ENCODE results near the gene ESRP2.

Gene ESRP2

DNA sequence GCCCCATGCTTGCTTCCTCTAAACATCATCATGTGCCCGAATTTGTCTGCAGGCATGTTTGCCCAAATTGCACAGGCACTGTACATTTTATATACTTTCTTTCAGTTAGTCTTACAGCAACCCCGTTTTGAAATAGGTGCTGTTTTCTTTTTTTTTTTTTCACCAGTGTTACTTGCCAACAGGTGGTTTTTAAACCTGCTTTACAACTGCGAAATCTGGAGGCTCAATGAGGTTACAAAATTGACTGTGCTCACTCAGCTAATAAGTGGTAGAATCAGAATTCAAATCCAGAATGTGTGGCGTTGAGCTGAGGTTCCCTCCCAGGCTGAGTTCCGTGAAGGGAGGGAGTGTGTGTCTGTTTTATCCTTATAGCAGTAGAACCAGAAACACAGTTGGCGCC is 15.0 kb upstream of the ESRP2 start:
- H3K27ac ChIP-seq = no peak overlapping the region

DNA sequence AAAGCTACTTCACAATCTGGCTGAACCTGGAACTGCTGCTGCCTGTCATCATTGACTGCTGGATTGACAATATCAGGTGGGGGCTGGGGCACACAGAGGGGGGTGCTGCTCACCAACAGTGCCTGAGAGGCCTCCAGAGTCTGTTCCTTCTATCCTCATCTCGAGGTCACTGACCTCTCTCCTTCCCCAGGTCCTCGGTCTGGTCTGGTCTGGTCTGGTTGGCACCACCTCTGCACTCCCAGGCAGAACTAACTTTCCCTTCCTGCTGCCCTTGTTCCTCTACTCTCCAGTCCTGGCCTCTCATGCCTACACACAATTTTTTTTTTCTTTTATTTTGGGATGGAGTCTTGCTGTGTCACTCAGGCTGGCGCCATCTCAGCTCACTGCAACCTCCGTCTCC is 13.4 kb upstream of the ESRP2 start:
- TF ChIP-seq, protein P1, sequence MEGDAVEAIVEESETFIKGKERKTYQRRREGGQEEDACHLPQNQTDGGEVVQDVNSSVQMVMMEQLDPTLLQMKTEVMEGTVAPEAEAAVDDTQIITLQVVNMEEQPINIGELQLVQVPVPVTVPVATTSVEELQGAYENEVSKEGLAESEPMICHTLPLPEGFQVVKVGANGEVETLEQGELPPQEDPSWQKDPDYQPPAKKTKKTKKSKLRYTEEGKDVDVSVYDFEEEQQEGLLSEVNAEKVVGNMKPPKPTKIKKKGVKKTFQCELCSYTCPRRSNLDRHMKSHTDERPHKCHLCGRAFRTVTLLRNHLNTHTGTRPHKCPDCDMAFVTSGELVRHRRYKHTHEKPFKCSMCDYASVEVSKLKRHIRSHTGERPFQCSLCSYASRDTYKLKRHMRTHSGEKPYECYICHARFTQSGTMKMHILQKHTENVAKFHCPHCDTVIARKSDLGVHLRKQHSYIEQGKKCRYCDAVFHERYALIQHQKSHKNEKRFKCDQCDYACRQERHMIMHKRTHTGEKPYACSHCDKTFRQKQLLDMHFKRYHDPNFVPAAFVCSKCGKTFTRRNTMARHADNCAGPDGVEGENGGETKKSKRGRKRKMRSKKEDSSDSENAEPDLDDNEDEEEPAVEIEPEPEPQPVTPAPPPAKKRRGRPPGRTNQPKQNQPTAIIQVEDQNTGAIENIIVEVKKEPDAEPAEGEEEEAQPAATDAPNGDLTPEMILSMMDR (conservative IDR thresholded peaks at IDR 0.05) = no peak
- H3K27ac ChIP-seq = no peak overlapping the region

More for the DNA sequence above, 15.0 kb upstream of the ESRP2 start:
- TF ChIP-seq, protein P1 (conservative IDR thresholded peaks at IDR 0.05) = no peak

DNA sequence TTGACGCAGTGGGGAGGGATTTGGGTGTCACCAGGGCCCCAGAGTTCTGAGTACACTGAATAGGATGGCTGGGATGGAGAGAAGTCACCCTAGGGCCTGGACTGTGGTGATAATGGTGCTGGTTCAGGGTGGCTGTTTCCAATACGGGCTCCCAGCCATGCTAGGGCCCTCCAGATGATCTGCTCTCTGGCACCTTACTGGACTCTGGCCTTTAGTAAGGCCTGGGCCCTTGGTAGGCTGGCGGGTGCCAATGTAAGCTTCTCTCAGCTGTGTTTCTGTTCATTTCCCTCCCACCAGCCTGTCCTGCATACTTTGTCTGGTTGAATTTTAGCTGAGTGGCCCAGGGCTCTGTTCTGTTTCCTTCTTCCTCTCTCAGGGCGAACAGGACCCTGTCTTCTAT is 12.0 kb upstream of the ESRP2 start:
- no peak overlapping the region for H3K27ac ChIP-seq

DNA sequence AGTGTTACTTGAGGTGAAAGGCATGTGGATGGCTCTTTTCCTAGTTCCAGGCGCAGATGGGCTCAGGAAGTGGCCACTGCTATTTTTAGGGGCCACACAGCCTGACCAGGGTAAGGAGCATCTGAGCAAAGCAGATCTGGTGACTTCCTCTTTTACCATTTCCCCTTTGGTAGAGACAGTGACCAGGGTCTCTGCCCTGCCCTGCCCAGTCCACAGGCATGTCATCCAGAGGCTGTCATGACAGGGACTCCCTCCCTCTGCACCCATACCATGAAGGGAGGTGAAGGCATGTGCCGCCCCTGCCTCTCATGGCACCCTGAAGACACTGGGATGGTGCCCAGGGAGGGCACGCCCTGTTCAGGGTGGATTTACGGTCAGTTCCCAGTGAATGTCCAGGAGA is 11.5 kb upstream of the ESRP2 start:
- no peak overlapping the region for H3K27ac ChIP-seq
- TF ChIP-seq, protein P1 (conservative IDR thresholded peaks at IDR 0.05) = no peak

More for the DNA sequence above, 12.0 kb upstream of the ESRP2 start:
- TF ChIP-seq, protein P1 (conservative IDR thresholded peaks at IDR 0.05) = no peak

DNA sequence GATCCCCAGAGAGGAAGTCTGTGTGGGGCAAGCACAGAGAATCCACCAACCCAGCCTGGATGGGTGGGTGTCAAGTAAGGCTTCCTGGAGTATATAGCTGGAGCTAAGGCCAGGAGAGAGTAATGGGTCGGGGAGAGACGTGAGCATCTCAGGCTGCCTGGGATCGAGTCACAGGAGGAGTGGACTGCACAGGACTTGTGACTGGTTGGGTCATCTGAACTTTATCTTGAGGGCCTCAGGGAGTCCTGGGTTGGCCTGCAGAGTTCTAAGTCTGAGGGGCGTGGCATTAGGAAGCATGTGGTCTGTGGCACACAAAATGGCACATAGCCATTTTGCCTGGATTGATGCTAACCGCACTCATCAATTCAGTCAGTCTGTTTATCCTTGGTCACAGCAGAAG is 10.7 kb upstream of the ESRP2 start:
- TF ChIP-seq, protein P1 (conservative IDR thresholded peaks at IDR 0.05) = no peak
- H3K27ac ChIP-seq = no peak overlapping the region

DNA sequence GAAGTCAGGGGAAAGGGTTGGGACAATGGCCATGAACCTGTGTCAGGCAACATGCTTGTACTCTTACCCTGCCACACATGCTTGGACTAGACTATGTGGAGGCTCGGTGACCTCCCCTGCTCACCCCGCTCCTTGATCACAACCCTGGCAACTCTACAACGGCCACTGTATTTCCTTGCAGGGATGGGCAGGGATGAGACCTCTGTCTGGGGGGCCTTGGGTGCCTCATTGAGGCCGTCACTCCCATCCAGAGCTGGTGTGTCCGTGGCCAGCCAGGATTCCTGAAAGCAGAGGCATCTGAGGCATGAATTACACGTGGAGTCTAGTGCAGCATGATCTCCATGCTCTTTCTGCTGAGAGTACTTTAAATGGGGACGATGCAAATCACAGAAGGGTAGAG is 10.2 kb upstream of the ESRP2 start:
- TF ChIP-seq, protein P1 (conservative IDR thresholded peaks at IDR 0.05) = no peak
- no peak overlapping the region for H3K27ac ChIP-seq

DNA sequence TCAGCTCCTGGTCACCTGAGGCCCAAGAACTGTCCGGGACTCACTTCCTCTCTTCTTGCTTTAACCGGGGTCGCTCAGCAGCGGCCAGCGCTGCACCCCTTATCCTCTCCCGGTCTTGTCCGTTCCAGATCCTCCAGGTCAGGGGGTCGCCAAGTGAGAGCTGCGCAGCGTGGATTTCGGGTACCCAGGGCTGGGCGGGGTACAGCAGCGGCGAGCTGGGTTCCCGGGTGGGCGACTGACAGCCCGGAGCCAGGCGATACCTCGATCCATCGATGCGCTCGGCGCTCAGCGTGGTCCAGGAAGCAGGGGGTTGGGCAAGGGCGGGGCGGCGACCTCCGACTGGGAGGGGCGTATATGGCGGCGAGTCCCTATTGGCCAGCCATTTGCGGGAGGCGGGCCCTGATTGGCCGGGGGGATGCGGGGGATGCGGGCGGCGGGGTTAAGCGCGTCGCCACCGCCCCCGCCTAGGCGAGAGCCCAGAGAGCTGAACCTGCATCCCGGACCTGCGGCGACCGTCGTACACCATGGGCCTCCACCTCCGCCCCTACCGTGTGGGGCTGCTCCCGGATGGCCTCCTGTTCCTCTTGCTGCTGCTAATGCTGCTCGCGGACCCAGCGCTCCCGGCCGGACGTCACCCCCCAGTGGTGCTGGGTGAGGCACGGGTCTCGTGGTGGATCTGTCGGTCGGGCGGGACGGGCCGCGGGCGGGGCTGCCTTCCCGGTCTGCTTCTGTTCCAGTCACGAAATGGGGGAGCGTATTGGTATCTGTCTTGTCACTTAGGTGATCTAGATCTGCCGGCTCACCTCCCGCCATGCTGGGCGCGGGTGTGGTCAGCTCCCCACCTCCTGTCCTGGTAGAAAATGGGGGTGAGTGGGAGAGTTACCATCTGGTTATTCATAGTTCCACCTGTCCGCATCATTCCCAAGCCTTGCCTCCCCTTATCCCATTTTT is 9.3 kb upstream of the ESRP2 start, which contains the start of gene PLA2G15:
Gene PLA2G15 (plus strand): TSS at position 471 of the 951 bp plus-strand sequence. CDS start 54 bp downstream, at position 525.
- peak within 1 kb of the TSS; percentile 55; the same call in 1 of the 2 replicates for H3K27ac ChIP-seq

More for the DNA sequence above, 9.3 kb upstream of the ESRP2 start, which contains the start of gene PLA2G15:
- TF ChIP-seq, protein P1 (conservative IDR thresholded peaks at IDR 0.05) = no peak

Data from VCaP (cell line).